ENCODE results near the gene PHC2. TPM values are rescaled to one million over a fixed set of nuclear protein-coding genes. Genes with fewer than 3 reads are reported as not detected.

Gene PHC2
- total and polyA plus RNA-seq, 9 of the 15 experiments (the other 6 are each of a cell fraction or from before 2014, with no cell fraction given), result 3.1 to 67.6 (median 34.6) TPM

GRCh38 chr1:33324677-33325575 lies 106.0 kb downstream of the PHC2 start:
- Histone ChIP-seq H3K9me3 (replicated peaks; ENCODE audit: control insufficient read depth, insufficient read depth, low read depth, low read length) (no peaks in the 10 kb centered on the region), H3K9ac (ENCODE audit: insufficient read depth in 1 of 2, low read depth in 2 of 2, low read length in 2 of 2) (no peak overlapping the region), H4K20me1 (replicated peaks; ENCODE audit: control insufficient read depth, insufficient read depth, low read length) (0 out of 2 replicates have a peak, but pooled peaks cover 6% of the 10 kb centered on the region), H3K4me2 (ENCODE audit: insufficient read depth, low read length) (no peak overlapping the region), H3K27ac (ENCODE audit: extremely low read depth, low read depth, low read length) (no peak overlapping the region), H3K9me1 (ENCODE audit: control insufficient read depth, insufficient read depth, low read length) (no peaks in the 10 kb centered on the region), H3K27me3 (ENCODE audit: control insufficient read depth in 2 of 2, insufficient read depth in 2 of 2, low read length in 2 of 2) (peaks cover 0 to 9% of the 10 kb centered on the region in 2 experiments; a peak in 3 of 5 replicates), H2AFZ (ENCODE audit: low read depth, low read length) (no peak overlapping the region), H3K36me3 (ENCODE audit: control insufficient read depth, insufficient read depth, low read length) (peaks cover 69% of the 10 kb centered on the region; the same call in 2 of the 3 replicates), H3K4me3 (no peak overlapping the region), H3K4me1 (replicated peaks in 1 of 2; ENCODE audit: control insufficient read depth in 2 of 2, insufficient read depth in 2 of 2, low read length in 2 of 2) (no peaks in the 10 kb centered on the region), H3K79me2 (ENCODE audit: control insufficient read depth, insufficient read depth, low read length) (no peaks in the 10 kb centered on the region)
- DNase-seq (ENCODE audit: extremely low read depth in 1 of 4, low spot score in 3 of 4) (no peak), FAIRE-seq (no peak), ATAC-seq (no peak)
- WGBS (ENCODE audit: insufficient coverage, low coverage, missing lambda C conversion rate), result 91% methylated on average over 20 of the region's 22 CpGs
- CTCF ChIA-PET (ENCODE audit: low intra/inter-chr PET ratio), result no interaction called here
- intact Hi-C loops (cut with micrococcal nuclease) (no loop called here), in situ Hi-C loops (cut with MboI) (no loop called here)
- BruUV-seq (replicated peaks), result no TSS peak
- POLR2A ChIA-PET, result interaction anchor here (0.7 to 1.8 kb wide), 3 partner anchors 13 to 17 kb away, joined by 3 to 6 read pairs (median 4); no protein-coding TSS in a partner anchor
- TF ChIP-seq HEY1 (CRISPR knock-in tag; IDR thresholded peaks at IDR 0.05; ENCODE audit: borderline replicate concordance) (no peak), GATA2 (CRISPR knock-in tag; IDR thresholded peaks at IDR 0.05) (no peak), NEUROD1 (IDR thresholded peaks at IDR 0.05; ENCODE audit: borderline replicate concordance, low read depth, low read length, partially characterized antibody) (no peak), AFF1 (IDR thresholded peaks at IDR 0.05; ENCODE audit: low read depth in 1 of 2, partially characterized antibody in 2 of 2) (no peak), RBM34 (IDR thresholded peaks at IDR 0.05; ENCODE audit: borderline replicate concordance, insufficient read depth, low read length) (no peak), NCOA1 (IDR thresholded peaks at IDR 0.05; ENCODE audit: low read depth) (no peak), POLR2AphosphoS2 (IDR thresholded peaks at IDR 0.05; ENCODE audit: low read length) (no peak), NUFIP1 (IDR thresholded peaks at IDR 0.05; ENCODE audit: partially characterized antibody) (no peak), SUPT5H (IDR thresholded peaks at IDR 0.05) (no peak), DEAF1 (CRISPR knock-in tag; IDR thresholded peaks at IDR 0.05) (no peak), PHTF2 (CRISPR knock-in tag; IDR thresholded peaks at IDR 0.05) (no peak), RBM39 (optimal IDR thresholded peaks at IDR 0.05; ENCODE audit: low read depth, low read length) (no peak), PHF8 (IDR thresholded peaks at IDR 0.05; ENCODE audit: borderline replicate concordance, low read length) (no peak), CHAMP1 (IDR thresholded peaks at IDR 0.05) (no peak)

Measured in K562 (cell line).